GM12892 (cell line): ENCODE results near the gene COPS7A.

Experiments
- POLR2A ChIP-seq: IDR thresholded peaks from 2 replicates; pipeline ENCODE4 v1.6.1; 2011; ENCODE audit warnings: low read depth, low read length, control low read depth
- POLR2AphosphoS5 ChIP-seq: IDR thresholded peaks from 2 replicates; pipeline ENCODE4 v1.6.1; 2011; ENCODE audit warnings: low read depth, low read length, control low read depth
- TAF1 ChIP-seq: IDR thresholded peaks from 2 replicates; pipeline ENCODE4 v1.6.1; 2011; ENCODE audit warnings: low read depth, mild to moderate bottlenecking, control low read depth, low read length, borderline replicate concordance

DNA sequence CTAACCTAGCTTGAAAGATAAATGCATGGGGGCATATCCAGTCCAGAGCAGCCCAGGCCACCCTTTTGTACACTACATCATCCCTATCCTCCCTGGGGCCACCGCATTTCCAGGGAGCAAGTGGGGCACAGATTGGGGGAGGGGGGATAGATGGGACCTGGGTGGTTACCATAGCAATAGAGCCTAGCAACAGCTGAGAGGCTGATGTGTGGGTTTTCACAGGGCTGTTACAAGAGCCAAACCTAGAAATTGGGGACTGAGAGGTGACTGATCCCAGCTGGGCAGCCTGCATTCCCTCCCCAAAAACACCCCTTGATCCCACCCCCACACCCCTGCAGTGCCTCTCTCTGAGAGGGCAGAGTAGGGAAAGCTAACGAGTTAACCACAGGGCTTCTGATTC lies 31.0 kb upstream of the COPS7A start:
- TF ChIP-seq POLR2A (no peak), POLR2AphosphoS5 (no peak), TAF1 (no peak)
